ENCODE measurements around the gene COL12A1.

The COL12A1 gene

DNA sequence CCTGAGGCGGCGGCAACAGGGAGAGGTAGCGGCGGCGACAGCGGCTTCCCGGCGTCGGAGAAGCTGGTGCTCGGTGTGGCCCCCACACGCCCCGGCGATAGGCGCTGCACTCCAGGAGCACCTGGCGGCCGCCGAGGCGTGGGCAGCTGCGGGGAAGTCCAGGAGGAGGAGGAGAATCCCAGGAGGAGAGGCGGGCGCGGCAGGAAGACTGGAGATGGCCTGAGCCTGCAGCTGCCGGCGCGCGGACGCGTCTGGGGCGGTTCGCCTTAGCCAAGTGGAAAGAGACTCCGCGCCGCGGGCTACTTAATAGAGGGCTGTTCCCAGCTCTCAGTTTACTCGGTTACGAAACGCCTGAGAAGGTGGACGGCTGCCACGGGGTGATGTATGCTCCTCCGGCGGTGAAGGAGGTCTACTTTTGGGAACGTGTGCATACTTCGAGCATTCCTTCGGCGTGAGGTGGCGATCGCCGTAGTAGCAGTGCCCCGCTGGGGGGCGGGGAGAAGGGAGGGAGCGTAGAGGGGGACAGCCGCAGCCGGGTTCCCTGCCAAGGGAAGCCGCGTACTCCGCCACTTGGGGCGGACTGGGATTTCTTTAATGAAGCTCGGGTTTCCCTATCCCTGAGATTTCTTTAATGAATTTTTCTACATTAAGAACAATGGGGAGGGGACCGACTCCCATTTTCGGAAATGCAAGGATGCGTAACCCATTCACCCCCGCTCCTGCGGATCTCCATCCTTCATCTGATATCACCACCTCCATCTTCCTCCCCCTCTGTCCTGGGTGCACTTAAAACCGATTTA is at the start of gene COL12A1:
Gene COL12A1, minus strand, starts transcription at position 278 of the 800 bp plus-strand sequence. CDS start 3,261 bp downstream, outside the sequence.
- H3K9me3 ChIP-seq (ENCODE audit: control insufficient read depth, low read length) = no peaks in the 10 kb centered on the region
- H3K4me1 ChIP-seq (ENCODE audit: control insufficient read depth, insufficient read depth, low read length) = peaks cover 11% of the 10 kb centered on the region
- peak within 1 kb of the TSS; percentile 52 for H3K4me3 ChIP-seq (ENCODE audit: low read length)
- peak within 1 kb of the TSS; percentile 69 for H3K9ac ChIP-seq (ENCODE audit: low read length)
- peaks cover 73% of the 10 kb centered on the region for H3K27me3 ChIP-seq (ENCODE audit: control insufficient read depth, insufficient read depth, low read length)
- H3K36me3 ChIP-seq (ENCODE audit: control insufficient read depth, insufficient read depth, low read length) = no peaks in the 10 kb centered on the region

DNA sequence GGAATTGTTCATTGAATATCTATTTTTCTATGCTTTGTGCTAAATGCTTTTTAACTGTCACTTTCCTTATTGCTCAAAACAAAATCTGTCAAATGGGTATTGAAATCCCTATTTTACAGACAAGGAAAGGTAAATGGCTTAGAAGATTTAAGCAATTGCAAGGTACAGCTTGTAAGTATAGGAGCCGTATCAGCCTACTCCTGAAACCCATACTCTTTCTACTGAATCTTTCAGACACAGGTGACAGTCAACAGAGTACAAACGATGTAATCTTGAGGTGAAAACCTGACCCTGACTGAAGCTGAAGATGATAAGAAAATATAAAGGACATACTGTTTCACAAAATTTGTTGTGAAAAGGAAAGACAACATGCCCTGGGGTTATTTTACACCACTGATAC is 44.7 kb upstream of the COL12A1 start:
- Histone ChIP-seq H3K9ac (ENCODE audit: low read length) (no peak overlapping the region), H3K27me3 (ENCODE audit: control insufficient read depth, insufficient read depth, low read length) (no peaks in the 10 kb centered on the region), H3K9me3 (ENCODE audit: control insufficient read depth, low read length) (no peaks in the 10 kb centered on the region), H3K4me3 (ENCODE audit: low read length) (no peak overlapping the region), H3K36me3 (ENCODE audit: control insufficient read depth, insufficient read depth, low read length) (no peaks in the 10 kb centered on the region), H3K4me1 (ENCODE audit: control insufficient read depth, insufficient read depth, low read length) (no peaks in the 10 kb centered on the region)

DNA sequence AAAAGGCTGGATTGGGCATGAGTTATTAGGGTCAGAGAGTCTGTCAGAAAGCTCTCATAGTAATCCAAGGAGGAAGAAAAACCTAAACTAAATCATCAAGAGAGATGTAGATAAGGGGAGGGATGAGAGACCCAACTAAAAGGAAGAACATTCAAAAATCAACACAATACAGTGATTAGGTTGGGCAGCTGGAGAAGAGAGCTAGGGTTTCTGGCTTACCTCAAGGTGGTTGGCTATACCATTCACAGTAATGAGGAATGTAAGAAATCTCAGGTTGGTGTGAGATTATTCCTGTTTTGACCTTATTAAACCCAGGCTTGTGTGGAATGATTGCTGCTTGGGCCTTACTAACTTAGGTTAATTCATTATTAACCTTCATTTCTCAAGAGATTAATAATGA is 44.0 kb upstream of the COL12A1 start:
- Histone ChIP-seq H3K9me3 (ENCODE audit: control insufficient read depth, low read length) (no peaks in the 10 kb centered on the region), H3K4me1 (ENCODE audit: control insufficient read depth, insufficient read depth, low read length) (no peaks in the 10 kb centered on the region), H3K4me3 (ENCODE audit: low read length) (no peak overlapping the region), H3K36me3 (ENCODE audit: control insufficient read depth, insufficient read depth, low read length) (no peaks in the 10 kb centered on the region), H3K9ac (ENCODE audit: low read length) (no peak overlapping the region), H3K27me3 (ENCODE audit: control insufficient read depth, insufficient read depth, low read length) (no peaks in the 10 kb centered on the region)

DNA sequence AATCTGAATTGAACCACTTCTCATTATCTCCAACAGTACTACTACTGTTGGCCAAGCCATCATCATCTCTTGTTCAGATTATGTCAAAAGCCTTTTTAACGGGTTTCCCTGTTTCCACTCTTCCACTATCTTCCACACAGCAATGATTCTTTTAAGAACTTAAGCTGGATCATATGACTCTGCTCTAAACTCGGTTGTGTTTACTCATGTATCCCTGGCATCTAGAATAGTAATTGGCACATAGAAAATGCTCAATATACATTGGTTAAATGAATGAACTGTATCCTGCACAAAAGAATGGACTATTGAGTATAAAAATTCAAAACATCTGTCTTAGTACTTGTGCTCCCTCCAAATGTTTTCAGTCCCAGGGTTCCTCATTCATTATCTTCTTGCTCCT is 40.5 kb upstream of the COL12A1 start:
- H3K9me3 ChIP-seq (ENCODE audit: control insufficient read depth, low read length) = no peaks in the 10 kb centered on the region
- no peak overlapping the region for H3K9ac ChIP-seq (ENCODE audit: low read length)
- H3K27me3 ChIP-seq (ENCODE audit: control insufficient read depth, insufficient read depth, low read length) = no peaks in the 10 kb centered on the region
- no peaks in the 10 kb centered on the region for H3K4me1 ChIP-seq (ENCODE audit: control insufficient read depth, insufficient read depth, low read length)
- no peaks in the 10 kb centered on the region for H3K36me3 ChIP-seq (ENCODE audit: control insufficient read depth, insufficient read depth, low read length)
- no peak overlapping the region for H3K4me3 ChIP-seq (ENCODE audit: low read length)

DNA sequence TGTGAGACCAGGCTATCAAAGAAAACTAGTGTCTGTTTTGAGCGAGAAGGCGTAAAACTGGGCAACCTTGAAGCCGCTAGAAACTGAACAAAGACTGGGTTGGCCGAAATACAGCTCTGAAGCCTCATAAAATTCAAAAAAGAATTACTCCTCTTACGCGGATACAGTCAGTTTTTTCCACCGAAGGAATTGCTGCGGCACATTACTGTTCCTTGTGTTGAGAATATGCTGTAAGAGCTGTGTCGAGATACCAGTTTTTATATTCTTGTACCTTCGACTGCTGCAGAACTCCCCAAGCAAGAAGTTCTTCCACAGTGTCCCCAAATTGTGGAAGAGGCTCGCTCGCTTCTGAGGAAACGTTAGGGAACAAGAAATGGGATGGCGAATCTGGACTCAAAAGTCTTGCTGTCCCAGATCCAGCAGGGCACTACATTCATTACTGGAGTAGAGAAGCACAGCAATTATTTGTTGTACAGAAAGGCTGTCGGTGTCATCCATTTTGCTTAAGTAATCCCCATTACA is 38.3 kb upstream of the COL12A1 start:
- Histone ChIP-seq H3K9ac (ENCODE audit: low read length) (peak overlapping the region; percentile 82), H3K36me3 (ENCODE audit: control insufficient read depth, insufficient read depth, low read length) (peaks cover under 1% of the 10 kb centered on the region), H3K4me1 (ENCODE audit: control insufficient read depth, insufficient read depth, low read length) (no peaks in the 10 kb centered on the region), H3K9me3 (ENCODE audit: control insufficient read depth, low read length) (no peaks in the 10 kb centered on the region), H3K27me3 (ENCODE audit: control insufficient read depth, insufficient read depth, low read length) (no peaks in the 10 kb centered on the region), H3K4me3 (ENCODE audit: low read length) (no peak overlapping the region)

DNA sequence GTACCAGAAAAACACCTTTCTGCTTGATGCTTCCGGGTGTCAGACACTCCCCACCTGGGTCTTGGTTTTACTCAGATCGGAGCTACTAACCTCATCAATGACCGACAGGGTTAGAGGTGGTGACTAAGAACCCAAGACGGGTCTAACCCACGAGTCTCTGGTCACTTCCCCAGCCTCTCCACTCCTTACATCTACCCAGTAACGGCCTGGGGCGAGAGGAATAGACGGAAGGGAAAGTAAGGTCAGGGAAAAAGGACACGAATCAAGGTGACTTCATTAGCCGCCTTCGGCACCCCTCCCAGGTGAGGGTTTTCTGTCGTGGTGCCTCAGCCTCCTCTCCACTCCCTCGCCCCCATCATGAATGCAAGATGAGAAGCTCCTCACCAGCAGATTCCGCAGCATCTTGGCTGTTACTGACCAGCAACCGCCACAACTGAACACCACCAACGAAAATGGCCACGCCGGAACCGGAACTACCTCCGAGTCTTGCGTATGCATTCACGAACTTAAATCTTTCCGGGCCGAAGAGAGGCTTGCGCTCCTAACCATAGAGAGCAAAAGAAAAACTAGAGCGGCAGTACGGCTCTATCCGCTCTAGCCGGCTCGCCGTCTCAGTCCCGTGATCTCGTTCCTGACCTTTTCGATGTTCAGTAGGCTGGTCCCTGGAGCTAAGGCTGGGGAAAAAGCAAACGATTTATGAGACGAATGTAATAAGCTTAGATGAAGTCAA is 37.6 kb upstream of the COL12A1 start, which contains the start of gene COX7A2:
Gene COX7A2, minus strand, starts transcription at position 469 of the 730 bp plus-strand sequence. Its CDS starts 67 bp downstream, at position 402.
- Histone ChIP-seq H3K9ac (ENCODE audit: low read length) (peak within 1 kb of the TSS; percentile 82), H3K4me1 (ENCODE audit: control insufficient read depth, insufficient read depth, low read length) (no peaks in the 10 kb centered on the region), H3K36me3 (ENCODE audit: control insufficient read depth, insufficient read depth, low read length) (peaks cover 5% of the 10 kb centered on the region), H3K9me3 (ENCODE audit: control insufficient read depth, low read length) (no peaks in the 10 kb centered on the region), H3K27me3 (ENCODE audit: control insufficient read depth, insufficient read depth, low read length) (no peaks in the 10 kb centered on the region), H3K4me3 (ENCODE audit: low read length) (peak within 1 kb of the TSS; percentile 73)

DNA sequence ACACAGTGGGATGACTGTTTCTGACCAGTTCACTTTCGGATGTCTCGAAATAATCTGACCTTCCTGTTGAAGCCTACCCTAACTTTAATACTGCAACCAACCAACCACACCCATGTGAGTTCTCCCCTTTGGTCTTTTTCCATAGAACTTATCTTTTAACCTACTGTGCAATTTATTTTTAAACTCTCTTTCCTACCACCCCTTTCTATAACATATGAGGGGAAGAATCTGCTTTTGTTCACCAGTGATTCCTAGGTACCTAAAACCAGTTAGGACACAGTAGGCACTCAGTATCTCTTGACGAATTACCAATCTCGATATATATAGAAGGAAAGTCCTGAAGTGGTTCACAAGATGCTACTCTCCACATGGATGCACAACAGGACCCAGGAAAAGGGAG is 30.8 kb upstream of the COL12A1 start:
- no peak overlapping the region for H3K4me3 ChIP-seq (ENCODE audit: low read length)
- H3K4me1 ChIP-seq (ENCODE audit: control insufficient read depth, insufficient read depth, low read length) = no peaks in the 10 kb centered on the region
- H3K27me3 ChIP-seq (ENCODE audit: control insufficient read depth, insufficient read depth, low read length) = no peaks in the 10 kb centered on the region
- peaks cover 5% of the 10 kb centered on the region for H3K36me3 ChIP-seq (ENCODE audit: control insufficient read depth, insufficient read depth, low read length)
- H3K9ac ChIP-seq (ENCODE audit: low read length) = no peak overlapping the region
- H3K9me3 ChIP-seq (ENCODE audit: control insufficient read depth, low read length) = no peaks in the 10 kb centered on the region

DNA sequence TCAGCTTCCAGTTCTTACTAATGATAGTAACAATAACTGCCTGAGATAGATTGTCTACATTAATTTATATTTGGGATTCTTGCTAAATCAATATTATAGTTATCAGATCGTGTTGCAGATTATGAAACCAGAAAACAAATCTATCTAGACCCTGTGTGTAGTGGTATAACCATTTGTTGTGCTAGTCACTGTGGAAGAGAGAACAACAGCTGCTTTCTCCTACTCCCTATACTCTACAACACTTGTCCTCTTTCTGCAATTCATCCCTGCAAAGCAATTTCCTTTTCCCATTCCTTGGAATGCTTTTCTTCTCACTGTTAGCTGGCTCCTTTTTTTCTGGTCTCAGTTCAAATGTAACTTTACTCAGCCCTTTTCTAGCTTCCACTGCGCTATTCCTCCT is 29.4 kb upstream of the COL12A1 start:
- Histone ChIP-seq H3K36me3 (ENCODE audit: control insufficient read depth, insufficient read depth, low read length) (peaks cover 5% of the 10 kb centered on the region), H3K4me1 (ENCODE audit: control insufficient read depth, insufficient read depth, low read length) (no peaks in the 10 kb centered on the region), H3K4me3 (ENCODE audit: low read length) (no peak overlapping the region), H3K27me3 (ENCODE audit: control insufficient read depth, insufficient read depth, low read length) (no peaks in the 10 kb centered on the region), H3K9me3 (ENCODE audit: control insufficient read depth, low read length) (no peaks in the 10 kb centered on the region), H3K9ac (ENCODE audit: low read length) (no peak overlapping the region)

DNA sequence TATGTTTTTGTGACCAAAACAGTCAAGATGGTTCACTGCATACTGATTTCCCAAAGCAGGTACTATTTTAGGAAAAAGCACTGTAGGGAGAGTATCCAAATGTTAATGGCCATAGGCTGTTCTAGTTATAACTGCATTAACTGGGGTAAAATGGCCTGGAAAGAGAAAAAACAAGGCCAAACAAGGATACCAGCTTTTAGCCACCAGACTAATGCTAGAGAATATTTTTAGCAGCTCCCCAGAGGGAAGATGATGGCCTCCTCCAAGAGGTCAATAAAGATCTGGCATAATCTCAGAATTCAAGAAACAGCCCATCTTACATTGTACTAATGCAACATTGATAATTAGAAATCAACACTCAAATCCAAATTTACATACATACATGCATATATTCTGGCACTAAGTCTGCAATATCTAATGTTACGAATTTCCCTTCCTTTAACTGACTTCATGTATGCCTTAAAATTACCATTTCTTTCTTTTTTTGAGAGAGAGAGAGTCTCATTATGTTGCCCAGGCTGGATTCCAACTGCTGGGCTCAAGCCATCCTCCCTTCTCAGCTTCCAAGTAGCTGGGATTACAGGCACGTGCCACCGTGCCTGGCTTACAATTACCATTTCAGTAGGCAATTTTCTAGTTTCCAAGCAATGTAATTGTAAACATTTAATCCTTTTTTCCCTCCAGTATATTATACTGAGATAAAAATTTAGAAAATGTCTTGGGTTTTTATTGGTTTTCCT is 28.4 kb upstream of the COL12A1 start:
- Histone ChIP-seq H3K27me3 (ENCODE audit: control insufficient read depth, insufficient read depth, low read length) (no peaks in the 10 kb centered on the region), H3K9me3 (ENCODE audit: control insufficient read depth, low read length) (no peaks in the 10 kb centered on the region), H3K36me3 (ENCODE audit: control insufficient read depth, insufficient read depth, low read length) (peaks cover 5% of the 10 kb centered on the region), H3K9ac (ENCODE audit: low read length) (no peak overlapping the region), H3K4me3 (ENCODE audit: low read length) (no peak overlapping the region), H3K4me1 (ENCODE audit: control insufficient read depth, insufficient read depth, low read length) (no peaks in the 10 kb centered on the region)

DNA sequence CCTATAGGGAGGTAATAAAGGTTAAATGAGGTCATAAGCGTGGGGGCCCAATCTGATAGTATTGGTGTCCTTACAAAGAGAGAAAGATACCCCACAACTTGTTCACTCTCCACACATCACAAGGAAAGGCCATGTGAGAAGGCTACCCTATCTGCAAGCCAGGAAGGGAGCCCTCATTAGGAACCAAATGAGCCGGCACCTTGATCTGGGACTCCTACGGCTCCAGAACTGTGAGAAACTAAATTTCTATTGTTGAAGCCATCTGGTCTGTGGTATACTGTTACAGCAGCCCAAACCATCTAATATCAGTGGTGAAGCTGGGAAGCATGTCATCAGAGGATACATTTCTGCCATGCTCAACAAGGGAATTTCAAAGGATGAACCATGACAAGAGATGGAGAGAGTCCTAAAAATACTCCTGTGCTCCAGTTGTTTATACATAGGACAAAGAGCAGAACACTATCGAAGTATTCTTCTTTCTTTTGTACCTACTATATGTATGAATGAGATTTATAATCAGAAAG is 27.3 kb upstream of the COL12A1 start:
- Histone ChIP-seq H3K4me3 (ENCODE audit: low read length) (no peak overlapping the region), H3K27me3 (ENCODE audit: control insufficient read depth, insufficient read depth, low read length) (no peaks in the 10 kb centered on the region), H3K36me3 (ENCODE audit: control insufficient read depth, insufficient read depth, low read length) (no peaks in the 10 kb centered on the region), H3K9ac (ENCODE audit: low read length) (no peak overlapping the region), H3K4me1 (ENCODE audit: control insufficient read depth, insufficient read depth, low read length) (no peaks in the 10 kb centered on the region), H3K9me3 (ENCODE audit: control insufficient read depth, low read length) (no peaks in the 10 kb centered on the region)

DNA sequence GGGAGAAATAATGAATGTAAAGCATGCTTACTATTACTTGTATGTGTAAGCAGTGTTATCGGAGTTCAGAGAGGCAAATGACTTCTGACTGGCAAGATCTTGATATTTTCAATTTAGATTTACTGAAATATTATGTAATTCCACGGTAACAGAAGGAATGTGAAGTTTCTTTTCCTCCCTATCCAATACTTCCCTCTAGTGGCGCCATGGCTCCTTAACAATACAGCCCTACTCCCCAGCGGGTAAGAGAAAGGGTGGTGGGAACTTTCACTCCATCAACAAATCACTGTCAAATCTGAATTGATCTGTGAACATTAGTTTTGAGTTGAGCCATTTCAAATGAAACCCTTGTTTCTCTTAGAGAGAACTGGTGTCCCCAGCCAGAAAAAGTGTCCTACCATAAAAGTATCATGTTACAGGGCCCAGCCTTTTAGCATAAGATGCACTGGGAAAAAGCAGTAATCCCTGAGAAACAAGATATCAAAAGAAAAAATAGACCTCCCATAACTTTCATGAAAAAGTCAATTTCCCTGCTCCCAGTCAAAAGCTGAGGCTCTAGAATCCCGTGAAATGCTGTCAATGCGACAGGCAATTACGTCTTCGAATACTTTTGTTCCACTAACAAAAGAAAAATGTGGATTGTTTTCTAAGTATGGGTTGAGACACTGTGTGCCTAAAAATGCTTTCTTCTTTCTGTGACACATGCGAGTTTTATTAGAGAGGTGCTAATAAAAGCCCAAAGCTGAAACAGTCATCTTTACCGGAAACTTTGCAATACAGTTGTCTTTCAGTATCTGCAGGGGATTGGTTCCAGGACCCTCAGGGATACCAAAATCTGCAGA is 24.9 kb upstream of the COL12A1 start:
- H3K4me3 ChIP-seq (ENCODE audit: low read length) = no peak overlapping the region
- H3K9ac ChIP-seq (ENCODE audit: low read length) = no peak overlapping the region
- H3K27me3 ChIP-seq (ENCODE audit: control insufficient read depth, insufficient read depth, low read length) = no peaks in the 10 kb centered on the region
- H3K4me1 ChIP-seq (ENCODE audit: control insufficient read depth, insufficient read depth, low read length) = no peaks in the 10 kb centered on the region
- H3K9me3 ChIP-seq (ENCODE audit: control insufficient read depth, low read length) = no peaks in the 10 kb centered on the region
- no peaks in the 10 kb centered on the region for H3K36me3 ChIP-seq (ENCODE audit: control insufficient read depth, insufficient read depth, low read length)

Measured in mucosa of stomach (tissue), 1 donor.